ENCODE measurements around the gene HDAC10.

The HDAC10 gene, protein sequence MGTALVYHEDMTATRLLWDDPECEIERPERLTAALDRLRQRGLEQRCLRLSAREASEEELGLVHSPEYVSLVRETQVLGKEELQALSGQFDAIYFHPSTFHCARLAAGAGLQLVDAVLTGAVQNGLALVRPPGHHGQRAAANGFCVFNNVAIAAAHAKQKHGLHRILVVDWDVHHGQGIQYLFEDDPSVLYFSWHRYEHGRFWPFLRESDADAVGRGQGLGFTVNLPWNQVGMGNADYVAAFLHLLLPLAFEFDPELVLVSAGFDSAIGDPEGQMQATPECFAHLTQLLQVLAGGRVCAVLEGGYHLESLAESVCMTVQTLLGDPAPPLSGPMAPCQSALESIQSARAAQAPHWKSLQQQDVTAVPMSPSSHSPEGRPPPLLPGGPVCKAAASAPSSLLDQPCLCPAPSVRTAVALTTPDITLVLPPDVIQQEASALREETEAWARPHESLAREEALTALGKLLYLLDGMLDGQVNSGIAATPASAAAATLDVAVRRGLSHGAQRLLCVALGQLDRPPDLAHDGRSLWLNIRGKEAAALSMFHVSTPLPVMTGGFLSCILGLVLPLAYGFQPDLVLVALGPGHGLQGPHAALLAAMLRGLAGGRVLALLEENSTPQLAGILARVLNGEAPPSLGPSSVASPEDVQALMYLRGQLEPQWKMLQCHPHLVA

DNA sequence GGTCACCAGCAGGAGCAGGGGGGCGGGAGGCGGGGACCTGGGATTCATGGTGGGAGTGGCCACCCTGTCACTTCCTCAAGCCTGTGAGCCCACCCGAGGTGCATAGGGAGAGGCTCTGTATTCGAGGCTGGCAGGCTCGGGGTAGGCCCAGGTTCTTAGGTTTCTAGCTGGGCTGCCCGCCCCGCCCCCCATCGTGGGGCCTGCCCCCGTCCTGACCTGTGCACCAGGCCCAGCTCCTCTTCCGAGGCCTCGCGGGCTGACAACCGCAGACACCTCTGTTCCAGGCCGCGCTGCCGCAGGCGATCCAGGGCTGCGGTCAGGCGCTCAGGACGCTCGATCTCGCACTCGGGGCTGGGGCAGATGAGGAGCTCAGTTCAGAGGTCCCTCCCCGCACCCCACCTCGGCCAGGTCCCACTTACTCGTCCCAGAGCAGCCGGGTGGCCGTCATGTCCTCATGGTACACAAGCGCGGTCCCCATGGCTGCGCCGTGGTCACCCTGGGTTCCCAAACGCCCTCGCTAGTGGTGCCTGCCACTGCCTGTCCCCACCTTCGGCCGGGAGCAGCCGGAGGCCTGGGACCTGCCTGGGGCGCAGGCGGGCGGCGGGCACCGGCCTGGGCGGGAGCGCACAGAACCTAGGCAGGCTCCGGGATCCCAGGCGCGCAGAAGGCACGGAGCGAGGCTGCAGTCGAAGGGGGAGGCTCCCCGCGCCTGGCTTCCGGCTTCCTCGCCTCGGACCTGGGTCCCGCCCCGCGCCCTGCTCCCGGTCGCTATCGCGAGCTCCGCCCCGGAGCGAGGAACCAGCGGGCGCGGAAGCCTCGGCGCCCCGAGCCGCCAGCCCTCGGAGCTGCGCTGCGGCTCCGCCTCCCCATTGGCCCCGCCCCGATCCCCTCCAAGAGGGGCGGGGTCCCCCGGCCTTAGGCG is at the start of gene HDAC10:
HDAC10 (minus strand) TSS at position 711 of the 922 bp plus-strand sequence; CDS start at position 478, 233 bp downstream.
- TF ChIP-seq, protein P1, sequence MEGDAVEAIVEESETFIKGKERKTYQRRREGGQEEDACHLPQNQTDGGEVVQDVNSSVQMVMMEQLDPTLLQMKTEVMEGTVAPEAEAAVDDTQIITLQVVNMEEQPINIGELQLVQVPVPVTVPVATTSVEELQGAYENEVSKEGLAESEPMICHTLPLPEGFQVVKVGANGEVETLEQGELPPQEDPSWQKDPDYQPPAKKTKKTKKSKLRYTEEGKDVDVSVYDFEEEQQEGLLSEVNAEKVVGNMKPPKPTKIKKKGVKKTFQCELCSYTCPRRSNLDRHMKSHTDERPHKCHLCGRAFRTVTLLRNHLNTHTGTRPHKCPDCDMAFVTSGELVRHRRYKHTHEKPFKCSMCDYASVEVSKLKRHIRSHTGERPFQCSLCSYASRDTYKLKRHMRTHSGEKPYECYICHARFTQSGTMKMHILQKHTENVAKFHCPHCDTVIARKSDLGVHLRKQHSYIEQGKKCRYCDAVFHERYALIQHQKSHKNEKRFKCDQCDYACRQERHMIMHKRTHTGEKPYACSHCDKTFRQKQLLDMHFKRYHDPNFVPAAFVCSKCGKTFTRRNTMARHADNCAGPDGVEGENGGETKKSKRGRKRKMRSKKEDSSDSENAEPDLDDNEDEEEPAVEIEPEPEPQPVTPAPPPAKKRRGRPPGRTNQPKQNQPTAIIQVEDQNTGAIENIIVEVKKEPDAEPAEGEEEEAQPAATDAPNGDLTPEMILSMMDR (IDR thresholded peaks at IDR 0.05; ENCODE audit: control extremely low read depth, extremely low read depth, low read depth, missing control alignments) = no peak
- ChIA-PET CTCF (interaction anchor here (0.8 to 6.3 kb wide), 16 partner anchors 9 to 371 kb away, joined by 3 to 64 read pairs (median 4); partner anchors contain the start of genes MAPK12 and SCO2), POLR2A (interaction anchor here (0.6 kb wide), 1 partner anchor 421 kb away, joined by 3 read pairs; no protein-coding TSS in a partner anchor)
- DNase-seq (ENCODE audit: extremely low spot score) = peak; percentile 93

DNA sequence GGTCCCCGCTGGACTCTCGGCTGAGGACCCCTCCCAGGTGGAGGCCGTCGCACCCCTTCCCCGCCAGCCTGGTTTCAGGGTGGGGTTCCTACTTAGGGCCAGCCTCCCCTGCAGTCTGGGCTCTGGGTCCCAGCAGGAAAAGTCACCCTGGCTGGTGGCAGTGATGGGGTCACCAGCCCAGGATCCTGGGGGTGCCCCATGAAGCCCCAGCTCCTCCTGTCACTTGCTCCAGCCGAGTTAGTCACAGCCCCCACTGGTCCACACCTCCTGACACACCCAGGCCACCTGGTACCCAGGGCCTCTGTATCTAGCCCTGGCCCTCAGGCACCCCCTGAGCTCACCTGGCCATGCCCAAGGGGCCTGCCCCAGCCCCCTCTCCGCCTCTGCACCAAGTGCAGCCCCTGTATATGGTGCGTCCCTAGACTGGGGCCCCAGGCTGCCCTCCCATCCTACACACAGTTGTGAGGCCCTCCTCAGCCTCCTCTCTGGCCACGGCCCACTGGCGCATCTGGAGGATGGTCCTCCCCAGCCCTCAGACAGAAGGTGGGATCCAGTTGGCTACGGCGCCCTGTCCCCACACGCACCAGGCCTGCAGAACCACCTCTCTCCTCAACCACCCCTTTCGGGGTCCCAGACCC is 49.7 kb upstream of the HDAC10 start:
- TF ChIP-seq, protein P1 (IDR thresholded peaks at IDR 0.05; ENCODE audit: control extremely low read depth, extremely low read depth, low read depth, missing control alignments) = no peak
- POLR2A ChIA-PET = no interaction called here
- CTCF ChIA-PET = interaction anchor here (0.9 to 1.9 kb wide), 3 partner anchors 8 to 27 kb away, joined by 3 to 5 read pairs (median 4); no protein-coding TSS in a partner anchor
- no peak for DNase-seq (ENCODE audit: extremely low spot score)

DNA sequence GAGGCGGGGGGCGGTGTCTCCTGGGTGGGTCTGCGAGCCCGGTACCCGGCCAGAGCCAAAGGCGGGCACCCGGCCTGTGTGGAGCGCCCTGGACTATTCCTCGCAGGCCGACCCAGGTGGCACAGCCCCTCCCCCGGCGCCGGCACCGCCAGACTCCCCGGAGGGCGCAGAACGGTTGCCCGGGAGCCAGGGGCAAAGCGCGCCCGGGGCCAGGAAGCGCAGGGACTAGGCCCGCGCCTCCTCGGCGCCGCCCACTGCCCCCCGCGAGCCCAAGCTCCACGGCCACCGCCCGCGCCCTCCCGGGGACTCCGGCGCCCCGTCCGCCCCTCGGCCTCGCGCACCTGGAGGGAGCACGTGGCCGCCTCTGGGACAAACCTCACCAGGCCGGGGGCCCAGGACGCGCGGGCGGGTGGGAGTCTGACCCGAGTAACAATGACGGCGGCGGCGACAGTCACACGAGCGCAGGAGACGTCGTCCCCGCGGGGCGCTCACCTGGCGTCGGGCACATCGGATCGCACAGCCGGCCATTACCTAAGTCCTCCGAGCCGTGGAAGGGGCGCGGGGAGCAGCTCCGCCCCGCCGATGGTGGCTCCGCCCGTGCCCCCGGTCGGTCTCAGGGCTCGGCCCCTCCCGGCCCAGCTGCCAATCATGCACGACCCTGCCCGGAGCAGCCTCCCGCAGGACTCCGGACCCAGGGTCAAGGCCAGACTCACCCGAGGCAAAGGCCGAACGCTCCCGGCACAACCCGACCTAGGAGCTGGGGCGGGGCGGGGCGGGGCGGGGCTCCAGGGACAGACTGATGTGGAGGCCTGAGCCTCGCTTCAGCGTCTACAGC is 48.9 kb upstream of the HDAC10 start:
- ChIA-PET CTCF (interaction anchor here (0.9 to 4.0 kb wide), 5 partner anchors 10 to 27 kb away, joined by 3 to 12 read pairs (median 5); partner anchors contain the start of gene DENND6B), POLR2A (no interaction called here)
- TF ChIP-seq, protein P1 (IDR thresholded peaks at IDR 0.05; ENCODE audit: control extremely low read depth, extremely low read depth, low read depth, missing control alignments) = no peak
- DNase-seq (ENCODE audit: extremely low spot score) = no peak

DNA sequence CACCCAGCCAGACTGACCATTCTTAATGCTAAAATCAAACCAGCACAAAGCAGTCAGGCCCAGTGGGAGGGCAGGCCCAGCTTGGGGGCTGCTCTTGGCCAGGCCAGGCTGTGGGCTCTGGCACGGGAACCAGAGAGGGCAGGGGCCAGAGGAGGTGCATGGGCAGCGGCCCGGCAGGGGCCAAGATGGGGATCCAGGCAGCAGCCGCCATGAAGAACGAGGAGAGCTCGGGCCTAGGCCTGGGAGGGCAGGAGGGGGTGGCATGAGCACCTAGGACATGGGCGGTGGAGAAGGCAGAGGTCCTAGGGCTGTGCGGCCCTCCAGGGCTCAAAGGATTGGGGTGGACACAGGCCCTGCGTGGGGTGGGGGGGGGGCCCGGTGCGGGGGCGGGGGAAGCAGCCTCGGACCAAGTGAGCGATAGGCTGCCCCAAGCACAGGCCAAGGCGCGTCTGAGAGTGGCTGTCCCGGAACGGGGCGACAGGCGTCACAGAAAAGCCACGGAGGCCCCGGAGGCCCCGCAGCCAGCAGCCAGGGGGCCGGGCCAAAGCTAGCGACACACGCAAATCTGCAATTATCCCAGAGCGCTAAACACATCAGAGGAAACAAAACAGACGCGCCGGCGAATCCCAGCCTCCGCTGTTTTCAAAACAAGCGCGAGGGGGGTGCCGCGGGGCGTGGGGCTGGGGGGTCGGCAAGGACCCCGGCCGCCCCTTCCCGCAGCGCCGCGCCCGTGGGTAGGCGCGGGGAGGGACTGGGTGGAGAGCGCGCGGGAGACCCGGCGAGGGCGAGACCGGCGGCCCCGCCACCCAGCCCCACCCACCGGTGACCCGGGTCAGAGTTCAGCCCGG is 48.1 kb upstream of the HDAC10 start:
- CTCF ChIA-PET = interaction anchor here (1.4 to 4.0 kb wide), 4 partner anchors 9 to 28 kb away, joined by 3 to 12 read pairs (median 6); partner anchors contain the start of gene DENND6B
- DNase-seq (ENCODE audit: extremely low spot score) = no peak
- POLR2A ChIA-PET = no interaction called here

More for the DNA sequence above, 48.1 kb upstream of the HDAC10 start:
- TF ChIP-seq, protein P1 (IDR thresholded peaks at IDR 0.05; ENCODE audit: control extremely low read depth, extremely low read depth, low read depth, missing control alignments) = no peak

All from GM10248 (cell line).